ENCODE data around the gene GK. TPM values are rescaled to one million over a fixed set of nuclear protein-coding genes. Genes with fewer than 3 reads are reported as not detected.

Gene GK
- total RNA-seq, 1 experiment from 2014 or later, result 7.5 TPM

DNA sequence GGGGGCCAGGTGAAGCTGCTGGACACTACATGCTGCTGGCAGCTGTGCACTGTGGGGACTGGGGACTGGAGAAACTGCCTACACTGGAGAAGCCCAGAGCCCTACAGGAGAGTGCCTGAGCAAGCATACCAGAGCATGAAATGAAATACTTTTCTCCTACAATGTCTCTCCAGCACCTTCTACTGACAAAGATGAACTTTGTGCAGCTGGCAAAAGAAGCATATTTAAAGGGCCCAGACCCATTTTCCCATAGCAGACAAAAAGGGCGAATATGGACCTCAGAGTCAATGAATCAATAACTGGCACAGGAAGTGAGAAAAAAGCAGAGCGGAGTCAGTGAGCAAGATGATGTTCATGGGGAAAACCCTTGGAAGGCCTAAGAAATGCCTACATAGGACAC is 30.9 kb upstream of the GK start:
- TF ChIP-seq NFE2L1 (CRISPR knock-in tag; IDR thresholded peaks at IDR 0.05) (no peak), CREM (CRISPR knock-in tag; IDR thresholded peaks at IDR 0.05) (no peak), ZNF317 (CRISPR knock-in tag; IDR thresholded peaks at IDR 0.05; ENCODE audit: borderline replicate concordance, low read depth) (no peak), SMAD4 (CRISPR knock-in tag; IDR thresholded peaks at IDR 0.05) (no peak)
- TF ChIP-seq, protein P1, sequence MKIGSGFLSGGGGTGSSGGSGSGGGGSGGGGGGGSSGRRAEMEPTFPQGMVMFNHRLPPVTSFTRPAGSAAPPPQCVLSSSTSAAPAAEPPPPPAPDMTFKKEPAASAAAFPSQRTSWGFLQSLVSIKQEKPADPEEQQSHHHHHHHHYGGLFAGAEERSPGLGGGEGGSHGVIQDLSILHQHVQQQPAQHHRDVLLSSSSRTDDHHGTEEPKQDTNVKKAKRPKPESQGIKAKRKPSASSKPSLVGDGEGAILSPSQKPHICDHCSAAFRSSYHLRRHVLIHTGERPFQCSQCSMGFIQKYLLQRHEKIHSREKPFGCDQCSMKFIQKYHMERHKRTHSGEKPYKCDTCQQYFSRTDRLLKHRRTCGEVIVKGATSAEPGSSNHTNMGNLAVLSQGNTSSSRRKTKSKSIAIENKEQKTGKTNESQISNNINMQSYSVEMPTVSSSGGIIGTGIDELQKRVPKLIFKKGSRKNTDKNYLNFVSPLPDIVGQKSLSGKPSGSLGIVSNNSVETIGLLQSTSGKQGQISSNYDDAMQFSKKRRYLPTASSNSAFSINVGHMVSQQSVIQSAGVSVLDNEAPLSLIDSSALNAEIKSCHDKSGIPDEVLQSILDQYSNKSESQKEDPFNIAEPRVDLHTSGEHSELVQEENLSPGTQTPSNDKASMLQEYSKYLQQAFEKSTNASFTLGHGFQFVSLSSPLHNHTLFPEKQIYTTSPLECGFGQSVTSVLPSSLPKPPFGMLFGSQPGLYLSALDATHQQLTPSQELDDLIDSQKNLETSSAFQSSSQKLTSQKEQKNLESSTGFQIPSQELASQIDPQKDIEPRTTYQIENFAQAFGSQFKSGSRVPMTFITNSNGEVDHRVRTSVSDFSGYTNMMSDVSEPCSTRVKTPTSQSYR (CRISPR knock-in tag; IDR thresholded peaks at IDR 0.05), result no peak
- TF ChIP-seq, protein P2, sequence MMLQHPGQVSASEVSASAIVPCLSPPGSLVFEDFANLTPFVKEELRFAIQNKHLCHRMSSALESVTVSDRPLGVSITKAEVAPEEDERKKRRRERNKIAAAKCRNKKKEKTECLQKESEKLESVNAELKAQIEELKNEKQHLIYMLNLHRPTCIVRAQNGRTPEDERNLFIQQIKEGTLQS (CRISPR knock-in tag; conservative IDR thresholded peaks at IDR 0.05), result no peak
- H3K9me3 Mint-ChIP-seq, result peaks cover 15% of the 10 kb centered on the region
- ChIA-PET POLR2A (no interaction called here), CTCF (no interaction called here)
- DNase-seq (ENCODE audit: low spot score), result no peak
- no peaks in the 10 kb centered on the region for H3K27me3 Mint-ChIP-seq (ENCODE audit: low read depth)
- H3K36me3 Mint-ChIP-seq, result peaks cover 8% of the 10 kb centered on the region
- ATAC-seq, result no peak
- H3K4me1 Mint-ChIP-seq, result peaks cover 10% of the 10 kb centered on the region
- no peak overlapping the region for H3K4me3 Mint-ChIP-seq
- no peak overlapping the region for H3K27ac Mint-ChIP-seq

DNA sequence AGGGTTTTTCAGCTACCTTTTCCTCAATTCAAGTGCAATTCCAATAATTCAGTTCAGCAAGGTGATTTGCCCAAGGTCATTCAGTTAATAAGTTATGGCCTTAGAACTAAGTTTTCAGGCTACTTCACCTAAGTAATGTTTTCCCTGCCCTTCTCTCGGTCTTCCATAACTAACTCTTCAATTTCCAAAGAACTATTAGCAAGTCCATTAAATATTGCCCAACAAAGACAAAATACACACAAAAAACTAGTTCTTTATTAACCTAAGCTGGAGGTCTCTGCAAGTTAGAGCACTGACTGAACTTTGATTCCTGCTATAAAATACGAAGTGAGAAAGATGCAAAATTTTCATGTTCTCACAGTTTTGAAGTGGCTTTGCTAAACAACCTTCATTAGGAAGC is 26.8 kb upstream of the GK start:
- no peak overlapping the region for H3K27ac Mint-ChIP-seq
- TF ChIP-seq ESRRA (CRISPR knock-in tag; IDR thresholded peaks at IDR 0.05; ENCODE audit: borderline replicate concordance), result no peak
- no peak for TF ChIP-seq FOXK1 (CRISPR knock-in tag; IDR thresholded peaks at IDR 0.05)
- TF ChIP-seq, protein P3, sequence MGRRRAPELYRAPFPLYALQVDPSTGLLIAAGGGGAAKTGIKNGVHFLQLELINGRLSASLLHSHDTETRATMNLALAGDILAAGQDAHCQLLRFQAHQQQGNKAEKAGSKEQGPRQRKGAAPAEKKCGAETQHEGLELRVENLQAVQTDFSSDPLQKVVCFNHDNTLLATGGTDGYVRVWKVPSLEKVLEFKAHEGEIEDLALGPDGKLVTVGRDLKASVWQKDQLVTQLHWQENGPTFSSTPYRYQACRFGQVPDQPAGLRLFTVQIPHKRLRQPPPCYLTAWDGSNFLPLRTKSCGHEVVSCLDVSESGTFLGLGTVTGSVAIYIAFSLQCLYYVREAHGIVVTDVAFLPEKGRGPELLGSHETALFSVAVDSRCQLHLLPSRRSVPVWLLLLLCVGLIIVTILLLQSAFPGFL (CRISPR knock-in tag; IDR thresholded peaks at IDR 0.05; ENCODE audit: borderline replicate concordance), result no peak
- TF ChIP-seq SMAD3 (CRISPR knock-in tag; IDR thresholded peaks at IDR 0.05; ENCODE audit: borderline replicate concordance), result no peak
- no peak for TF ChIP-seq ZNF219 (CRISPR knock-in tag; IDR thresholded peaks at IDR 0.05; ENCODE audit: borderline replicate concordance)
- no peak for TF ChIP-seq SOX15 (CRISPR knock-in tag; IDR thresholded peaks at IDR 0.05)
- no peak for TF ChIP-seq FOXP1 (CRISPR knock-in tag; IDR thresholded peaks at IDR 0.05; ENCODE audit: borderline replicate concordance)
- TF ChIP-seq, protein P4, sequence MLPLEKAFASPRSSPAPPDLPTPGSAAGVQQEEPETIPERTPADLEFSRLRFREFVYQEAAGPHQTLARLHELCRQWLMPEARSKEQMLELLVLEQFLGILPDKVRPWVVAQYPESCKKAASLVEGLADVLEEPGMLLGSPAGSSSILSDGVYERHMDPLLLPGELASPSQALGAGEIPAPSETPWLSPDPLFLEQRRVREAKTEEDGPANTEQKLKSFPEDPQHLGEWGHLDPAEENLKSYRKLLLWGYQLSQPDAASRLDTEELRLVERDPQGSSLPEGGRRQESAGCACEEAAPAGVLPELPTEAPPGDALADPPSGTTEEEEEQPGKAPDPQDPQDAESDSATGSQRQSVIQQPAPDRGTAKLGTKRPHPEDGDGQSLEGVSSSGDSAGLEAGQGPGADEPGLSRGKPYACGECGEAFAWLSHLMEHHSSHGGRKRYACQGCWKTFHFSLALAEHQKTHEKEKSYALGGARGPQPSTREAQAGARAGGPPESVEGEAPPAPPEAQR (CRISPR knock-in tag; IDR thresholded peaks at IDR 0.05), result no peak
- no peak for TF ChIP-seq GABPB1 (CRISPR knock-in tag; IDR thresholded peaks at IDR 0.05)
- no peak for TF ChIP-seq GTF2I (CRISPR knock-in tag; conservative IDR thresholded peaks at IDR 0.05)
- no peak for TF ChIP-seq OVOL2 (CRISPR knock-in tag; IDR thresholded peaks at IDR 0.05; ENCODE audit: borderline replicate concordance)
- TF ChIP-seq ZNF121 (CRISPR knock-in tag; IDR thresholded peaks at IDR 0.05), result no peak
- no peak for TF ChIP-seq RELA (CRISPR knock-in tag; IDR thresholded peaks at IDR 0.05; ENCODE audit: borderline replicate concordance)
- TF ChIP-seq, protein P5, sequence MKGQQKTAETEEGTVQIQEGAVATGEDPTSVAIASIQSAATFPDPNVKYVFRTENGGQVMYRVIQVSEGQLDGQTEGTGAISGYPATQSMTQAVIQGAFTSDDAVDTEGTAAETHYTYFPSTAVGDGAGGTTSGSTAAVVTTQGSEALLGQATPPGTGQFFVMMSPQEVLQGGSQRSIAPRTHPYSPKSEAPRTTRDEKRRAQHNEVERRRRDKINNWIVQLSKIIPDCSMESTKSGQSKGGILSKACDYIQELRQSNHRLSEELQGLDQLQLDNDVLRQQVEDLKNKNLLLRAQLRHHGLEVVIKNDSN (CRISPR knock-in tag; IDR thresholded peaks at IDR 0.05), result no peak
- TF ChIP-seq, protein P6, sequence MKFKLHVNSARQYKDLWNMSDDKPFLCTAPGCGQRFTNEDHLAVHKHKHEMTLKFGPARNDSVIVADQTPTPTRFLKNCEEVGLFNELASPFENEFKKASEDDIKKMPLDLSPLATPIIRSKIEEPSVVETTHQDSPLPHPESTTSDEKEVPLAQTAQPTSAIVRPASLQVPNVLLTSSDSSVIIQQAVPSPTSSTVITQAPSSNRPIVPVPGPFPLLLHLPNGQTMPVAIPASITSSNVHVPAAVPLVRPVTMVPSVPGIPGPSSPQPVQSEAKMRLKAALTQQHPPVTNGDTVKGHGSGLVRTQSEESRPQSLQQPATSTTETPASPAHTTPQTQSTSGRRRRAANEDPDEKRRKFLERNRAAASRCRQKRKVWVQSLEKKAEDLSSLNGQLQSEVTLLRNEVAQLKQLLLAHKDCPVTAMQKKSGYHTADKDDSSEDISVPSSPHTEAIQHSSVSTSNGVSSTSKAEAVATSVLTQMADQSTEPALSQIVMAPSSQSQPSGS (CRISPR knock-in tag; IDR thresholded peaks at IDR 0.05; ENCODE audit: borderline replicate concordance, low read depth), result no peak
- no peaks in the 10 kb centered on the region; the same call in 1 of the 2 replicates for H3K27me3 Mint-ChIP-seq (ENCODE audit: low read depth)
- POLR2A ChIA-PET, result no interaction called here
- no peaks in the 10 kb centered on the region for H3K4me1 Mint-ChIP-seq
- peaks cover 10% of the 10 kb centered on the region for H3K9me3 Mint-ChIP-seq
- DNase-seq (ENCODE audit: low spot score) (no peak), ATAC-seq (no peak)
- H3K4me3 Mint-ChIP-seq, result no peak overlapping the region
- peaks cover 4% of the 10 kb centered on the region for H3K36me3 Mint-ChIP-seq
- CTCF ChIA-PET, result interaction anchor here (1.3 kb wide), 1 partner anchor 9 kb away, joined by 4 read pairs; no protein-coding TSS in a partner anchor
